Measurements from ENCODE around the gene IL17A. TPM values are rescaled to one million over a fixed set of nuclear protein-coding genes. Genes with fewer than 3 reads are reported as not detected.

The IL17A gene
- total RNA-seq = not detected

GRCh38 chr6:52186075-52186474 lies at the start of gene IL17A:
Gene IL17A (plus strand): TSS chr6:52186375. CDS start chr6:52186432, 57 bp downstream.
- Mint-ChIP-seq H3K4me1 (peaks cover under 1% of the 10 kb centered on the region), H3K27ac (no peak within 1 kb of the TSS), H3K27me3 (peaks cover 67% of the 10 kb centered on the region), H3K9me3 (peaks cover 1% of the 10 kb centered on the region), H3K4me3 (no peak within 1 kb of the TSS), H3K36me3 (no peaks in the 10 kb centered on the region)
- POLR2A ChIA-PET = no interaction called here
- DNase-seq (no peak), ATAC-seq (ENCODE audit: low read depth) (no peak)

GRCh38 chr6:52136934-52137467 lies 49.2 kb upstream of the IL17A start:
- Mint-ChIP-seq H3K36me3 (no peaks in the 10 kb centered on the region), H3K27me3 (peaks cover 29% of the 10 kb centered on the region), H3K4me1 (peaks cover 2% of the 10 kb centered on the region), H3K9me3 (no peaks in the 10 kb centered on the region), H3K4me3 (no peak overlapping the region), H3K27ac (no peak overlapping the region)
- POLR2A ChIA-PET = no interaction called here
- DNase-seq (no peak), ATAC-seq (ENCODE audit: low read depth) (no peak)

DNA sequence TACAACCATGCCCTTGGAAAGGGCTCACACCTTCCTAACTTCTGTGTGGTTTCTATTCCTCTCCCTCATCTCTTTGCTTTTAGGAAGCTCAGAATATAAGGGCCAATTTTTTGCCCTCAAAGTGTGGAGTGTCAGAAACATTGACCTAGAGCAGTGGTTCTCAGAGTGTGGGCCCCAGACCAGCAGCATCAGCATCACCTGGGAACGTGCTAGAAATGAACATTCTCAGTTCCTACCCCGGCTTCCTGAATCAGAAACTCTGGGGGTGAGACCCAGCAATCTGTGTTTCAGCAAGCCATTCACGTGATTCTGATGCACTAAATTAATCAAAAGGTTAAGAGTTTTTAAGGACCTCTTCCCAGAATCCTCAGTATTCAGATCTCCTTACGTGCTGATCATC lies 47.9 kb upstream of the IL17A start:
- Mint-ChIP-seq H3K9me3 (no peaks in the 10 kb centered on the region), H3K27me3 (peaks cover 36% of the 10 kb centered on the region)
- no peak for ATAC-seq (ENCODE audit: low read depth)

GRCh38 chr6:52139985-52140680 lies 46.0 kb upstream of the IL17A start:
- Mint-ChIP-seq H3K4me1 (no peaks in the 10 kb centered on the region), H3K27ac (no peak overlapping the region), H3K4me3 (no peak overlapping the region), H3K27me3 (peaks cover 46% of the 10 kb centered on the region), H3K36me3 (no peaks in the 10 kb centered on the region), H3K9me3 (no peaks in the 10 kb centered on the region)
- ATAC-seq (ENCODE audit: low read depth) = no peak
- POLR2A ChIA-PET = no interaction called here
- DNase-seq = no peak

More for the DNA sequence above, 47.9 kb upstream of the IL17A start:
- Mint-ChIP-seq H3K4me1 (peaks cover 2% of the 10 kb centered on the region), H3K4me3 (no peak overlapping the region), H3K36me3 (no peaks in the 10 kb centered on the region), H3K27ac (no peak overlapping the region)
- DNase-seq = no peak
- POLR2A ChIA-PET = no interaction called here

DNA sequence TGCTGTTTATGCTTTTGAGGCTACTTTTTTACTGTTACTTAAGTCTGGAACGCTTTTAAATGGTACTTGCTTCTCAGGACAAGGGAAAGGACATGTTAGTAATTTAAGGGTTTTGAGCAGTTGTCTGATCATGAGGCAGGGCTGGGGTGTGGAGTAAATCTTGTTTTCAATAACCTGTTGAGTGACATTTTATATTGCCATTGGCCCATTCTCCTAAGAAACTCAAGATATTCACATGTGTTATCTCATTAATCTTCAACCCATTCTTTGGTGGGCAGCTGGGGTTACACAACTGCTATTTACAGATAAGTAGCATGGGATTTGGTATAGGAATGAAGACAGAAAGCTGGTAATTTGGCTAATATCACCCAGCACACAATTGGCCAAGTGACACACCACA lies 44.6 kb upstream of the IL17A start:
- Mint-ChIP-seq H3K27me3 (peaks cover 50% of the 10 kb centered on the region), H3K4me3 (no peak overlapping the region), H3K36me3 (no peaks in the 10 kb centered on the region), H3K4me1 (no peaks in the 10 kb centered on the region), H3K27ac (no peak overlapping the region), H3K9me3 (no peaks in the 10 kb centered on the region)
- POLR2A ChIA-PET = no interaction called here
- DNase-seq (no peak), ATAC-seq (ENCODE audit: low read depth) (no peak)

DNA sequence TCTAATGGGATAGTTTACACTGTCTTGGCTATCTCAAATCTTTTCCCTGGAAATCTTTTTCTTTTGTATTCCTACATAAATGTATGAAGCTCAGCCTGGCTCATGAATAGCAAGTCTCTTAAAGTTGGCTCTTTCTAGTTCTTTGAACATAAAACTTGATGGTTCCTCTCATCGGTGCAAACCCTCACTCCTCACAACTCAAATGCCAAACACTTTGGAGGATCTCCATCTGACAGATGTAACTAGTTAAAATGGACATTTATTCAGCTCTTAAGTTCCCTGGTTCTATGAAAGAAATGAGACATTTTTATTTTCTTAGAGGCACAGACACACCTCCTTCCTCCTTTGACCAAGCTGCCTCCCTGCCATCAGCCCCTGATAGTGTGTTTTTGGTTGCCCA lies 43.6 kb upstream of the IL17A start:
- DNase-seq (no peak), ATAC-seq (ENCODE audit: low read depth) (no peak)
- Mint-ChIP-seq H3K27me3 (peaks cover 48% of the 10 kb centered on the region), H3K27ac (no peak overlapping the region), H3K9me3 (no peaks in the 10 kb centered on the region), H3K36me3 (no peaks in the 10 kb centered on the region), H3K4me3 (no peak overlapping the region), H3K4me1 (no peaks in the 10 kb centered on the region)
- POLR2A ChIA-PET = no interaction called here

DNA sequence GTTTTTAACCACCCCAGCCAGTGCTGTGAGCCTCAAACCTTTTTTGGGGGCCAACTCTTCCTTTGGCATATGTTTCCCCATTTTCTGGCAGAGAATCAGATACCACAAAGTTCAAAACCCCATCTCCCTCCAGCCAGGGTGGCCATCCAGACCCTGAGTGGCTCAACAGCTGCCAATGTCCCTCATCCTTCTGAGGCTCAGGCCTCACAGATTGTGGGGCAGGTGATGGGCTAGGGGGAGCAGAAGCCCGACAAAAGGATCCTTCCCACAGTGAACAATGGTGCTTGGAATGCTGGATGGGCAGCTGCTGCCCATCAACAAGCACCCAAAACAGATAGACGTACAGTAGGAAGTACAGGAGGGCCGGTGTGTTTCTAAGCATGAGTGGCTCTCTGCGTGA lies 42.6 kb upstream of the IL17A start:
- Mint-ChIP-seq H3K9me3 (no peaks in the 10 kb centered on the region), H3K27ac (no peak overlapping the region), H3K27me3 (peaks cover 51% of the 10 kb centered on the region), H3K4me3 (no peak overlapping the region), H3K36me3 (no peaks in the 10 kb centered on the region), H3K4me1 (no peaks in the 10 kb centered on the region)
- DNase-seq = no peak
- POLR2A ChIA-PET = no interaction called here
- ATAC-seq (ENCODE audit: low read depth) = no peak

- H3K9me3 Mint-ChIP-seq = no peaks in the 10 kb centered on the region
- peaks cover 54% of the 10 kb centered on the region for H3K27me3 Mint-ChIP-seq
- POLR2A ChIA-PET = no interaction called here
Measured at GRCh38 chr6:52144196-52145076, 41.7 kb upstream of the IL17A start.

DNA sequence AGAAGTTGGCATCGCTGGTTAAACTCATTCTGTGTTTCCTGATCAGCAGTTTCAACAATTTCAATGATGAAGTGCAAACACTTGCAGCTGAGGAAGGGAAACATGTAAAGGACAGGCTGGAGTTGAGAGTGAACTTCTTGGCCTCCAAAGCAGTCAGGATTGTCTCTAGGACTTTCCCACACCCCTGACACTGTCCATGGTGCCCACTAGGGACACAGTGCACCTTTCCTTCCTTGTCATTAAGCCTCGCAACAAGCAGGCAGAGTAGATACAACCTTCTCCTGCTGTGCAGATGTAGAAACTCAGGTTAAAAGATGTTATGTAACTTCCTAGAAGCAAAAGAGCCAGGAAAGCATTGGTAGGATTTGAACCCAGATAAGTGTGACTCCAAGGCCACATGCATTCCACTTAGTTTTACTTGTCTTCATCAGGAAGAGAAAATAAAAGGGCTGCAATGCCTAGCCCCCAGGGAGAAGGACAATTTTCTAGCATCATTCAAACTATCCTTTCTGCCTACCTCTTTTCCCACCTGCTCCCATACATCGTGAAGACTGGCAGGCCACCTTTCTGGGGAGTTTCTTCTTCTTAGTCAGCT lies 39.2 kb upstream of the IL17A start:
- H3K27ac Mint-ChIP-seq = no peak overlapping the region
- H3K27me3 Mint-ChIP-seq = peaks cover 43% of the 10 kb centered on the region
- no peaks in the 10 kb centered on the region for H3K4me1 Mint-ChIP-seq
- no peak for DNase-seq
- no peak for ATAC-seq (ENCODE audit: low read depth)
- H3K36me3 Mint-ChIP-seq = no peaks in the 10 kb centered on the region
- H3K9me3 Mint-ChIP-seq = no peaks in the 10 kb centered on the region
- POLR2A ChIA-PET = no interaction called here
- no peak overlapping the region for H3K4me3 Mint-ChIP-seq

More at GRCh38 chr6:52144196-52145076, 41.7 kb upstream of the IL17A start:
- ATAC-seq (ENCODE audit: low read depth) = no peak
- no peaks in the 10 kb centered on the region for H3K36me3 Mint-ChIP-seq
- H3K4me3 Mint-ChIP-seq = no peak overlapping the region
- H3K4me1 Mint-ChIP-seq = no peaks in the 10 kb centered on the region
- no peak for DNase-seq
- H3K27ac Mint-ChIP-seq = no peak overlapping the region

DNA sequence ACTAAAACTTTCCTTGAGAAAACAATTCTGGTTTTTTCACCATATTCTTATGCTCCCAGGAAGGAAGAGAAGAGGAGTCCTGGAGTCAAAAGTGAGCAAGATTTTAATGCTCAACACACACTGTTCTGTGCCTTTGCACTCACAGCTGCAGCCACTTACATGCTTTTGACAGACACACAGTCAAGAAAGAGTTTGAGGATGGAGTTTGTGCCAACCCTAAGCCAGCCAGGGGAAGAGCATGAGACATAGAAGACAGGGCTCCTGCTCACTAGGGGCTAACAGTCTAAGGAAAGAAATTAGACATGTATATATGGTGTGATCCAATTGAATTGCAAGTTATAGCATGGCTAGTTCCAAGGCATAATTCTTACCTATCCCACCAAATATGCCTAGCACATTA lies 37.1 kb upstream of the IL17A start:
- no peaks in the 10 kb centered on the region for H3K9me3 Mint-ChIP-seq
- peaks cover 48% of the 10 kb centered on the region for H3K27me3 Mint-ChIP-seq
- no peak overlapping the region for H3K4me3 Mint-ChIP-seq
- H3K4me1 Mint-ChIP-seq = no peaks in the 10 kb centered on the region
- DNase-seq (no peak), ATAC-seq (ENCODE audit: low read depth) (no peak)
- H3K36me3 Mint-ChIP-seq = no peaks in the 10 kb centered on the region
- H3K27ac Mint-ChIP-seq = no peak overlapping the region
- POLR2A ChIA-PET = no interaction called here

DNA sequence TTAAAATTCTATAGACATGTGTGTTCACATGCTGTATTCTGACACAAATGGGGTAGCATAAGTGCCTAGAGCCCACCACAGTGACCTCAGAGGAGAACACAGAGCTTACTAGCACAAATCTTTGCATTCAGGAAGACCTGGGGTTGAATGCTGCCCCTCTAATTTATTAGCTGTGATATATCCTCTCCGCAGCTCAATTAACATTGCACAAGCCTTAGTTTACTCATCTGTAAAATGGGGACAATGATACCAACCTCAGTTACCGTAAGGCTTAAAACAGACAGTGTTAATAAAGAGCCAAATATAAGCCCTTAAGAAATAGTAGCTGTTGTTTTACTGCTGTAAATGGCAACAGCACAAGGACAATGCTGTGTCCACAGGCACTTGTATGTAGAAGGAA lies 36.2 kb upstream of the IL17A start:
- DNase-seq (no peak), ATAC-seq (ENCODE audit: low read depth) (no peak)
- H3K36me3 Mint-ChIP-seq = no peaks in the 10 kb centered on the region
- POLR2A ChIA-PET = no interaction called here
- no peaks in the 10 kb centered on the region for H3K4me1 Mint-ChIP-seq
- H3K27ac Mint-ChIP-seq = no peak overlapping the region
- no peaks in the 10 kb centered on the region for H3K9me3 Mint-ChIP-seq
- no peak overlapping the region for H3K4me3 Mint-ChIP-seq
- H3K27me3 Mint-ChIP-seq = peaks cover 44% of the 10 kb centered on the region

DNA sequence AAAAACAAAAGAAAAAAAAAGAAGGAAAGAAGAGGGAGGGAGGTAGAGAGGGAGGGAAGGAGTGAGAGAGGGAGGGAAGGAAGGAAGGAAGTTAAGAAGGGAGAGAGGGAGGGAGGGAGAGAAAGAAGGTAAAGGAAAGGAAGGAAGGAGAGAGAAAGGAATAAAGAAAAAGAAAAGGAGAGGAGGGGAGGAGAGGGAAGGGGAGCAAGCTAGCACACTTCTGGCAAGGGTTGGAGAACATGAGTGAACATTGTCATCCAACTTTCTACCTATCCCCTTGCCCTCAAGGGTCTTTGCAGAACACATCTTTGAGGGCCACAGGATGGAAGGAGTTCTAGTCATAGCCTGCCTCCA lies 34.1 kb upstream of the IL17A start:
- peaks cover 12% of the 10 kb centered on the region for H3K4me1 Mint-ChIP-seq
- no peak overlapping the region for H3K27ac Mint-ChIP-seq
- no peak for ATAC-seq (ENCODE audit: low read depth)
- no peak overlapping the region for H3K4me3 Mint-ChIP-seq
- no peaks in the 10 kb centered on the region for H3K36me3 Mint-ChIP-seq
- no peaks in the 10 kb centered on the region for H3K9me3 Mint-ChIP-seq
- DNase-seq = no peak
- H3K27me3 Mint-ChIP-seq = peaks cover 48% of the 10 kb centered on the region
- POLR2A ChIA-PET = no interaction called here

- Mint-ChIP-seq H3K36me3 (no peaks in the 10 kb centered on the region), H3K4me1 (peaks cover 12% of the 10 kb centered on the region), H3K27me3 (peaks cover 51% of the 10 kb centered on the region), H3K27ac (no peak overlapping the region), H3K9me3 (no peaks in the 10 kb centered on the region), H3K4me3 (no peak overlapping the region)
- POLR2A ChIA-PET = no interaction called here
- ATAC-seq (ENCODE audit: low read depth) = no peak
- no peak for DNase-seq
Measured at GRCh38 chr6:52152711-52153160, 33.4 kb upstream of the IL17A start.

GRCh38 chr6:52154381-52154780 lies 31.8 kb upstream of the IL17A start:
- Mint-ChIP-seq H3K36me3 (no peaks in the 10 kb centered on the region), H3K27ac (no peak overlapping the region), H3K27me3 (peaks cover 52% of the 10 kb centered on the region), H3K4me3 (no peak overlapping the region), H3K4me1 (peaks cover 12% of the 10 kb centered on the region), H3K9me3 (peaks cover 2% of the 10 kb centered on the region)
- DNase-seq (no peak), ATAC-seq (ENCODE audit: low read depth) (no peak)
- POLR2A ChIA-PET = no interaction called here

All from activated naive CD8-positive, alpha-beta T cell treated with anti-CD3 and anti-CD28 coated beads, Interleukin-2, amount 10 ng/mL, durations not matched to agents 7 days and 5 days (primary cell).